ENCODE measurements around the gene ZNF823. TPM values are rescaled to one million over a fixed set of nuclear protein-coding genes. Genes with fewer than 3 reads are reported as not detected.
A peak's percentile ranks its signal among the peaks of the same experiment; 100 is the strongest.

ZNF823 gene
- total RNA-seq, 1 experiment from 2014 or later, result 7.4 TPM

- peak in 1 of 2 experiments; percentile 39 for DNase-seq
- H3K9me2 ChIP-seq (ENCODE audit: insufficient read depth), result no peaks in the 10 kb centered on the region
- peaks cover 55% of the 10 kb centered on the region for H3K9me3 ChIP-seq (ENCODE audit: insufficient read depth, low read depth)
- intact Hi-C loops (cut with micrococcal nuclease; ENCODE audit: unreplicated experiment), result no loop called here
- no peak overlapping the region for H2AFZ ChIP-seq
- no peaks in the 10 kb centered on the region for H4K20me1 ChIP-seq (ENCODE audit: insufficient read depth)
- no peaks in the 10 kb centered on the region for H3F3A ChIP-seq (ENCODE audit: insufficient read depth, low read depth)
- H3K4me2 ChIP-seq, result no peak overlapping the region
- no peak overlapping the region for H3K4me3 ChIP-seq
- TF ChIP-seq EZH2 (IDR thresholded peaks at IDR 0.05; ENCODE audit: low read depth), result no peak
- TF ChIP-seq, protein P1, sequence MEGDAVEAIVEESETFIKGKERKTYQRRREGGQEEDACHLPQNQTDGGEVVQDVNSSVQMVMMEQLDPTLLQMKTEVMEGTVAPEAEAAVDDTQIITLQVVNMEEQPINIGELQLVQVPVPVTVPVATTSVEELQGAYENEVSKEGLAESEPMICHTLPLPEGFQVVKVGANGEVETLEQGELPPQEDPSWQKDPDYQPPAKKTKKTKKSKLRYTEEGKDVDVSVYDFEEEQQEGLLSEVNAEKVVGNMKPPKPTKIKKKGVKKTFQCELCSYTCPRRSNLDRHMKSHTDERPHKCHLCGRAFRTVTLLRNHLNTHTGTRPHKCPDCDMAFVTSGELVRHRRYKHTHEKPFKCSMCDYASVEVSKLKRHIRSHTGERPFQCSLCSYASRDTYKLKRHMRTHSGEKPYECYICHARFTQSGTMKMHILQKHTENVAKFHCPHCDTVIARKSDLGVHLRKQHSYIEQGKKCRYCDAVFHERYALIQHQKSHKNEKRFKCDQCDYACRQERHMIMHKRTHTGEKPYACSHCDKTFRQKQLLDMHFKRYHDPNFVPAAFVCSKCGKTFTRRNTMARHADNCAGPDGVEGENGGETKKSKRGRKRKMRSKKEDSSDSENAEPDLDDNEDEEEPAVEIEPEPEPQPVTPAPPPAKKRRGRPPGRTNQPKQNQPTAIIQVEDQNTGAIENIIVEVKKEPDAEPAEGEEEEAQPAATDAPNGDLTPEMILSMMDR (conservative IDR thresholded peaks at IDR 0.05), result no peak
- H3K27ac ChIP-seq, result no peak overlapping the region
- H3K36me3 ChIP-seq (ENCODE audit: low read depth), result no peaks in the 10 kb centered on the region
- no peaks in the 10 kb centered on the region for H3K4me1 ChIP-seq (replicated peaks; ENCODE audit: insufficient read depth)
- POLR2A ChIA-PET (ENCODE audit: unreplicated experiment), result no interaction called here
- no TSS peak for BruUV-seq (replicated peaks)
- no peaks in the 10 kb centered on the region for H3K27me3 ChIP-seq (ENCODE audit: insufficient read depth, low read depth)
- CTCF ChIA-PET, result no interaction called here
- no peaks in the 10 kb centered on the region for H3K79me2 ChIP-seq (ENCODE audit: low read depth)
Observed at GRCh38 chr19:11685676-11686650, 52.8 kb downstream of the ZNF823 start.

DNA sequence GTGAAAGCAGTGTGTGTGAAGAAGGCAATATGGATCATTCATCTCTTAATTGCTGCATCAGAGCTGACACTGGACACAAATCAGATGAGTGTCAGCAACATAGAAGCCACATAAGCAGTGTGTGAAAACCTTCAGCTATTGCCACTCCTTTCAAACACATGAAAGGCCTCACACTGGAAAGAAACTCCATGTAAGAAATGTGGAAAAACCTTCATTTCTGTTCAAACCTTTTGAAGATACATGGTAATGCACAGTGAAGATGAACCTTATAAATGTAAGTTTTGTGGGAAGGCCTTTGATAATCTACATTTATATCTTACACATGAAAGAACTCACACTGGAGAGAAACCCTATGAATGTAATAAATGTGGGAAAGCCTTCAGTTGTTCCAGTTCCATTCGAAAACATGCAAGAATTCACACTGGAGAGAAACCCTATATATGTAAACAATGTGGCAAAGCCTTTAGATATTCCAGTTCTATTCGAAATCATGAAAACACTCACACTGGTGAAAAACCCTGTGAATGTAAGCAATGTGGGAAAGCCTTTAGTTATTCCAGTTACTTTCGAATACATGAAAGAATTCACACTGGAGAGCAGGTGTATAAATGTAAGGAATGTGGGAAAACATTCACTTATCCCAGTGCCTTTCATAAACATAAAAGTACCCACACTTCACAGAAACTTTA lies 53.6 kb downstream of the ZNF823 start:
- POLR2A ChIA-PET (ENCODE audit: unreplicated experiment), result no interaction called here
- H3K9me2 ChIP-seq (ENCODE audit: insufficient read depth), result no peaks in the 10 kb centered on the region
- H3K9me3 ChIP-seq (ENCODE audit: insufficient read depth, low read depth), result peaks cover 64% of the 10 kb centered on the region
- no peak for TF ChIP-seq EZH2 (IDR thresholded peaks at IDR 0.05; ENCODE audit: low read depth)
- H3K27me3 ChIP-seq (ENCODE audit: insufficient read depth, low read depth), result no peaks in the 10 kb centered on the region
- no peaks in the 10 kb centered on the region for H3K4me1 ChIP-seq (replicated peaks; ENCODE audit: insufficient read depth)
- H3F3A ChIP-seq (ENCODE audit: insufficient read depth, low read depth), result no peaks in the 10 kb centered on the region
- DNase-seq, result no peak
- H3K4me2 ChIP-seq, result no peak overlapping the region
- H4K20me1 ChIP-seq (ENCODE audit: insufficient read depth), result no peaks in the 10 kb centered on the region
- H2AFZ ChIP-seq, result no peak overlapping the region
- intact Hi-C loops (cut with micrococcal nuclease; ENCODE audit: unreplicated experiment), result no loop called here
- CTCF ChIA-PET, result no interaction called here
- no TSS peak for BruUV-seq (replicated peaks)
- H3K4me3 ChIP-seq, result no peak overlapping the region
- no peak overlapping the region for H3K27ac ChIP-seq
- H3K36me3 ChIP-seq (ENCODE audit: low read depth), result no peaks in the 10 kb centered on the region
- H3K79me2 ChIP-seq (ENCODE audit: low read depth), result no peaks in the 10 kb centered on the region

DNA sequence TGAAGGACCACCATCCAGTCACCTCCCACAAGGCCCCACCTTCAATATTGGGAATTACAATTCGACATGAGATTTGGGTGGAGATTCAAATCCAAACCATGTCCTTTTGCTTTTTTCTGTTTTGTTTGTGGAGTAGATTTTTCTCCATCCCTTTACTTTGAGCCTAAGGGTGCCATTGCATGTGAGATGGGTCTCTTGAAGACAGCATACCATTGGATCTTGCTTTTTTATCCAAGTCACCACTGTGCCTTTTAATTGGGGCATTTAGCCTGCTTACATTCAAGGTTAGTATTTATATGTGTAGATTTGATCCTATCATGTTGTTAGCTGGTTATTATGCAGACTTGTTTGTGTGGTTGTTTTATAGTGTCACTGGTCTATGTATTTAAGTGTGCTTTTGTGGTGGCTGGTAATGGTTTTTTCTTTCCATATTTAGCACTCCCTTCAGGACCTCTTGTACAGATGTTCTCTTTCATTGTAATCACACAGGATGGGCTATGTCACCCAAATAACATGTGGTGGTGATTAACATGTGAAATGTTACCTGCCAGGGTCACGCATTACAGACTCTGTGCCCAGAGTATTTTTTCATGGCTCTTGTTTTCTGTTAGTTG lies 58.0 kb downstream of the ZNF823 start:
- intact Hi-C loops (cut with micrococcal nuclease; ENCODE audit: unreplicated experiment), result no loop called here

More for the DNA sequence above, 58.0 kb downstream of the ZNF823 start:
- Histone ChIP-seq H3K9me3 (ENCODE audit: insufficient read depth, low read depth) (peaks cover 37% of the 10 kb centered on the region), H3F3A (ENCODE audit: insufficient read depth, low read depth) (no peaks in the 10 kb centered on the region), H3K79me2 (ENCODE audit: low read depth) (no peaks in the 10 kb centered on the region), H3K4me1 (replicated peaks; ENCODE audit: insufficient read depth) (no peaks in the 10 kb centered on the region), H3K4me2 (no peak overlapping the region), H3K36me3 (ENCODE audit: low read depth) (no peaks in the 10 kb centered on the region), H3K27ac (no peak overlapping the region), H3K4me3 (no peak overlapping the region), H4K20me1 (ENCODE audit: insufficient read depth) (no peaks in the 10 kb centered on the region), H2AFZ (no peak overlapping the region), H3K27me3 (ENCODE audit: insufficient read depth, low read depth) (no peaks in the 10 kb centered on the region), H3K9me2 (ENCODE audit: insufficient read depth) (no peaks in the 10 kb centered on the region)
- CTCF ChIA-PET, result no interaction called here
- POLR2A ChIA-PET (ENCODE audit: unreplicated experiment), result no interaction called here
- TF ChIP-seq, protein P1 (conservative IDR thresholded peaks at IDR 0.05), result no peak
- no peak for TF ChIP-seq EZH2 (IDR thresholded peaks at IDR 0.05; ENCODE audit: low read depth)
- no peak for DNase-seq
- BruUV-seq (replicated peaks), result no TSS peak
